ENCODE measurements around the gene SLCO2B1.

The SLCO2B1 gene

GRCh38 chr11:75230621-75231020 lies 79.7 kb downstream of the SLCO2B1 start:
- no peak for TF ChIP-seq CTCF (IDR thresholded peaks at IDR 0.05; ENCODE audit: borderline replicate concordance, control extremely low read depth, extremely low read depth, insufficient read depth, missing control alignments)
- in situ Hi-C loops (cut with MboI; ENCODE audit: low sequenced_read_pairs, unreplicated experiment): no loop called here
- DNase-seq (ENCODE audit: low spot score): no peak

GRCh38 chr11:75233754-75234172 lies 82.9 kb downstream of the SLCO2B1 start:
- no peak for DNase-seq (ENCODE audit: low spot score)
- TF ChIP-seq CTCF (IDR thresholded peaks at IDR 0.05; ENCODE audit: borderline replicate concordance, control extremely low read depth, extremely low read depth, insufficient read depth, missing control alignments): no peak
- in situ Hi-C loops (cut with MboI; ENCODE audit: low sequenced_read_pairs, unreplicated experiment): no loop called here

- no peak for TF ChIP-seq CTCF (IDR thresholded peaks at IDR 0.05; ENCODE audit: borderline replicate concordance, control extremely low read depth, extremely low read depth, insufficient read depth, missing control alignments)
- in situ Hi-C loops (cut with MboI; ENCODE audit: low sequenced_read_pairs, unreplicated experiment): no loop called here
- DNase-seq (ENCODE audit: low spot score): no peak
These were observed 85.2 kb downstream of the SLCO2B1 start for GRCh38 chr11:75236062-75236461.

- no peak for TF ChIP-seq CTCF (IDR thresholded peaks at IDR 0.05; ENCODE audit: borderline replicate concordance, control extremely low read depth, extremely low read depth, insufficient read depth, missing control alignments)
- DNase-seq (ENCODE audit: low spot score): no peak
- in situ Hi-C loops (cut with MboI; ENCODE audit: low sequenced_read_pairs, unreplicated experiment): no loop called here
These were observed 86.1 kb downstream of the SLCO2B1 start for GRCh38 chr11:75237050-75237449.

GRCh38 chr11:75238595-75239440 lies 87.9 kb downstream of the SLCO2B1 start:
- TF ChIP-seq CTCF (IDR thresholded peaks at IDR 0.05; ENCODE audit: borderline replicate concordance, control extremely low read depth, extremely low read depth, insufficient read depth, missing control alignments): no peak
- in situ Hi-C loops (cut with MboI; ENCODE audit: low sequenced_read_pairs, unreplicated experiment): no loop called here
- DNase-seq (ENCODE audit: low spot score): no peak

- in situ Hi-C loops (cut with MboI; ENCODE audit: low sequenced_read_pairs, unreplicated experiment): loop anchor here (10.0 kb wide), 1 partner anchor 215 kb away; no protein-coding TSS in a partner anchor
- DNase-seq (ENCODE audit: low spot score): no peak
- no peak for TF ChIP-seq CTCF (IDR thresholded peaks at IDR 0.05; ENCODE audit: borderline replicate concordance, control extremely low read depth, extremely low read depth, insufficient read depth, missing control alignments)
These were observed 88.8 kb downstream of the SLCO2B1 start for GRCh38 chr11:75239531-75240290.
